ENCODE data around the gene TOGARAM1. TPM values are rescaled to one million over a fixed set of nuclear protein-coding genes. Genes with fewer than 3 reads are reported as not detected.
A peak's percentile ranks its signal among the peaks of the same experiment; 100 is the strongest.

Gene TOGARAM1
- total and polyA plus RNA-seq, 9 of the 15 experiments (the other 6 are each of a cell fraction or from before 2014, with no cell fraction given): 1.3 to 6.4 (median 3.7) TPM

GRCh38 chr14:45068396-45068795 lies 106.4 kb downstream of the TOGARAM1 start:
- intact Hi-C loops (cut with micrococcal nuclease): no loop called here
- Histone ChIP-seq H3K9ac (ENCODE audit: insufficient read depth in 1 of 2, low read depth in 2 of 2, low read length in 2 of 2) (no peak overlapping the region), H4K20me1 (replicated peaks; ENCODE audit: control insufficient read depth, insufficient read depth, low read length) (no peaks in the 10 kb centered on the region), H3K4me3 (no peak overlapping the region), H3K9me3 (replicated peaks; ENCODE audit: control insufficient read depth, insufficient read depth, low read depth, low read length) (no peaks in the 10 kb centered on the region), H3K27me3 (ENCODE audit: control insufficient read depth in 2 of 2, insufficient read depth in 2 of 2, low read length in 2 of 2) (no peaks in the 10 kb centered on the region), H3K27ac (ENCODE audit: extremely low read depth, low read depth, low read length) (no peak overlapping the region), H2AFZ (ENCODE audit: low read depth, low read length) (no peak overlapping the region), H3K4me1 (replicated peaks in 1 of 2; ENCODE audit: control insufficient read depth in 2 of 2, insufficient read depth in 2 of 2, low read length in 2 of 2) (no peaks in the 10 kb centered on the region), H3K9me1 (ENCODE audit: control insufficient read depth, insufficient read depth, low read length) (no peaks in the 10 kb centered on the region), H3K4me2 (ENCODE audit: insufficient read depth, low read length) (no peak overlapping the region), H3K36me3 (ENCODE audit: control insufficient read depth, insufficient read depth, low read length) (0 out of 3 replicates have a peak, but pooled peaks cover 3% of the 10 kb centered on the region), H3K79me2 (ENCODE audit: control insufficient read depth, insufficient read depth, low read length) (no peaks in the 10 kb centered on the region)
- ChIA-PET CTCF (ENCODE audit: low intra/inter-chr PET ratio) (no interaction called here), POLR2A (no interaction called here)
- DNase-seq (ENCODE audit: extremely low read depth in 1 of 4, low spot score in 3 of 4) (no peak), ATAC-seq (no peak), FAIRE-seq (no peak)
- WGBS (ENCODE audit: insufficient coverage, low coverage, missing lambda C conversion rate): 74% methylated on average over 3 of the region's 3 CpGs
- in situ Hi-C loops (cut with MboI): no loop called here
- no peak for TF ChIP-seq TSC22D4 (tag; IDR thresholded peaks at IDR 0.05)
- TF ChIP-seq KLF10 (CRISPR knock-in tag; IDR thresholded peaks at IDR 0.05): no peak
- no peak for TF ChIP-seq ARNT (IDR thresholded peaks at IDR 0.05)
- BruUV-seq (replicated peaks): no TSS peak

- H3K4me2 ChIP-seq (ENCODE audit: insufficient read depth, low read length): no peak overlapping the region
- no peaks in the 10 kb centered on the region for H3K9me3 ChIP-seq (replicated peaks; ENCODE audit: control insufficient read depth, insufficient read depth, low read depth, low read length)
- no peak overlapping the region for H3K4me3 ChIP-seq
- ChIA-PET POLR2A (no interaction called here), CTCF (ENCODE audit: low intra/inter-chr PET ratio) (no interaction called here)
- H3K79me2 ChIP-seq (ENCODE audit: control insufficient read depth, insufficient read depth, low read length): no peaks in the 10 kb centered on the region
- in situ Hi-C loops (cut with MboI): no loop called here
- no peaks in the 10 kb centered on the region for H3K27me3 ChIP-seq (ENCODE audit: control insufficient read depth in 2 of 2, insufficient read depth in 2 of 2, low read length in 2 of 2)
- H3K27ac ChIP-seq (ENCODE audit: extremely low read depth, low read depth, low read length): no peak overlapping the region
- intact Hi-C loops (cut with micrococcal nuclease): no loop called here
- DNase-seq (ENCODE audit: extremely low read depth in 1 of 4, low spot score in 3 of 4) (no peak), ATAC-seq (no peak), FAIRE-seq (no peak)
- H3K9me1 ChIP-seq (ENCODE audit: control insufficient read depth, insufficient read depth, low read length): no peaks in the 10 kb centered on the region
- no peak overlapping the region for H2AFZ ChIP-seq (ENCODE audit: low read depth, low read length)
- TF ChIP-seq ZNF324 (CRISPR knock-in tag; IDR thresholded peaks at IDR 0.05) (0 out of 2 replicates have a peak, but pooled peaks have one; percentile 61), ATF3 (IDR thresholded peaks at IDR 0.05) (0 out of 2 replicates have a peak, but pooled peaks have one; percentile 15), ATF3 (CRISPR knock-in tag; conservative IDR thresholded peaks at IDR 0.05) (no peak), STAT6 (CRISPR knock-in tag; IDR thresholded peaks at IDR 0.05) (no peak)
- no TSS peak for BruUV-seq (replicated peaks)
- 93% methylated on average over 1 of the region's 1 CpG for WGBS (ENCODE audit: insufficient coverage, low coverage, missing lambda C conversion rate)
- no peak overlapping the region for H3K9ac ChIP-seq (ENCODE audit: insufficient read depth in 1 of 2, low read depth in 2 of 2, low read length in 2 of 2)
- H4K20me1 ChIP-seq (replicated peaks; ENCODE audit: control insufficient read depth, insufficient read depth, low read length): no peaks in the 10 kb centered on the region
- H3K4me1 ChIP-seq (replicated peaks in 1 of 2; ENCODE audit: control insufficient read depth in 2 of 2, insufficient read depth in 2 of 2, low read length in 2 of 2): no peaks in the 10 kb centered on the region
- 0 out of 3 replicates have a peak, but pooled peaks cover 3% of the 10 kb centered on the region for H3K36me3 ChIP-seq (ENCODE audit: control insufficient read depth, insufficient read depth, low read length)
These were observed 108.2 kb downstream of the TOGARAM1 start for GRCh38 chr14:45070215-45070614.
